ENCODE measurements around the gene HSD17B2.

DNA sequence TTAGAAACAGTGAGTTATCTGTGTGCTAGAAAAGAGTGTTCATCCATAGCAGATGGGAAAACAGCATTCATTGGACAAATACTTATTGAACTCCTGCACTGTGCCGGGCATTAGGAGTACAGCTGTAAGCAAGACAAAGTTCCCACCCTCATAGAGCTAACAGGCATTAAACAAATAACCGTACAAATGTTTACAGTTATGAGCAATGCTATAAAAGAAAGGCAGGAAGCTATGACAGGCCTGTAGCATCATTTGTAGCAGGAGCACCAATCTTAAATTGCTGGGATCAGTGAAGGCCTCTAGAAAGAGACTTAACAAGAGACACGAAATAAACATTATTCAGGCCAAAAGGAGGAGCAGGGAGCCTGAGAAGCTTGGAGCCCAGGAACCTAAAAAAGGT is 39.4 kb upstream of the HSD17B2 start:
- TF ChIP-seq CTCF (conservative IDR thresholded peaks at IDR 0.05) (no peak), ZFX (IDR thresholded peaks at IDR 0.05) (no peak)
